CD4-positive, alpha-beta T cell treated with Interleukin-15 for 4 hours (primary cell): Measurements from ENCODE around the gene TUBE1.
A peak's percentile ranks its signal among the peaks of the same experiment; 100 is the strongest.

Experiments
- DNase-seq: peaks from one replicate; pipeline ENCODE4 v3.0.0-alpha.2; 2020; ENCODE audit warnings: low spot score

TUBE1 gene

GRCh38 chr6:112033791-112034615 lies 53.3 kb downstream of the TUBE1 start:
- no peak for DNase-seq

- DNase-seq, result no peak
Measured at GRCh38 chr6:112032728-112033127, 54.6 kb downstream of the TUBE1 start.

GRCh38 chr6:112031960-112032359 lies 55.3 kb downstream of the TUBE1 start:
- DNase-seq, result no peak

GRCh38 chr6:112030961-112031660 lies 56.2 kb downstream of the TUBE1 start:
- DNase-seq, result no peak

GRCh38 chr6:112030206-112030960 lies 56.9 kb downstream of the TUBE1 start:
- DNase-seq, result no peak

GRCh38 chr6:112029045-112029822 lies 58.0 kb downstream of the TUBE1 start:
- peak; percentile 67 for DNase-seq

GRCh38 chr6:112027942-112028674 lies 59.2 kb downstream of the TUBE1 start:
- DNase-seq, result peak; percentile 77

GRCh38 chr6:112026933-112027332 lies 60.3 kb downstream of the TUBE1 start:
- no peak for DNase-seq

- DNase-seq, result no peak
Measured at GRCh38 chr6:112024464-112024863, 62.8 kb downstream of the TUBE1 start.

- DNase-seq, result no peak
Measured at GRCh38 chr6:112022749-112023148, 64.5 kb downstream of the TUBE1 start.

- DNase-seq, result no peak
Measured at GRCh38 chr6:112021691-112022310, 65.5 kb downstream of the TUBE1 start.
